Right lobe of liver (tissue), 4 donors: ENCODE results near the gene HNRNPLL.

Experiments used
- CTCF ChIP-seq, 4 donors: fragments of 200-600 bp in 3 of 4; fragments of 450-650 bp in 1 of 4; IDR thresholded peaks; one replicate each; pipeline versions ENCODE4 v1.5.1 to v1.8.0; 2016 to 2022; ENCODE audit warnings: antibody characterized with exemption in 4 of 4, mild to moderate bottlenecking in 2 of 4
- POLR2A ChIP-seq: fragments of 450-650 bp; IDR thresholded peaks from one replicate; pipeline ENCODE4 v1.6.1; 2017; ENCODE audit warnings: antibody characterized with exemption, mild to moderate bottlenecking
- donor health status: DM: no; HTN: no; CAD: no.
- donor health status: DM: no; HTN: no; CAD: no.
- donor health status: DM: no; HTN: yes; CAD: no.

- TF ChIP-seq CTCF (IDR thresholded peaks at IDR 0.05) (no peak), POLR2A (no peak)
Measured at GRCh38 chr2:38584881-38585280, 17.8 kb downstream of the HNRNPLL start.
